Measurements from ENCODE around the gene GAS7. TPM values are rescaled to one million over a fixed set of nuclear protein-coding genes. Genes with fewer than 3 reads are reported as not detected.
"Not testable (repeated sequence)": the region's sequence is repeated elsewhere in the genome, so short reads cannot be mapped to it uniquely, and the experiment has no call there.

Gene GAS7
- polyA plus RNA-seq, 3 donors, result 13.7 to 16.6 (median 16.1) TPM

DNA sequence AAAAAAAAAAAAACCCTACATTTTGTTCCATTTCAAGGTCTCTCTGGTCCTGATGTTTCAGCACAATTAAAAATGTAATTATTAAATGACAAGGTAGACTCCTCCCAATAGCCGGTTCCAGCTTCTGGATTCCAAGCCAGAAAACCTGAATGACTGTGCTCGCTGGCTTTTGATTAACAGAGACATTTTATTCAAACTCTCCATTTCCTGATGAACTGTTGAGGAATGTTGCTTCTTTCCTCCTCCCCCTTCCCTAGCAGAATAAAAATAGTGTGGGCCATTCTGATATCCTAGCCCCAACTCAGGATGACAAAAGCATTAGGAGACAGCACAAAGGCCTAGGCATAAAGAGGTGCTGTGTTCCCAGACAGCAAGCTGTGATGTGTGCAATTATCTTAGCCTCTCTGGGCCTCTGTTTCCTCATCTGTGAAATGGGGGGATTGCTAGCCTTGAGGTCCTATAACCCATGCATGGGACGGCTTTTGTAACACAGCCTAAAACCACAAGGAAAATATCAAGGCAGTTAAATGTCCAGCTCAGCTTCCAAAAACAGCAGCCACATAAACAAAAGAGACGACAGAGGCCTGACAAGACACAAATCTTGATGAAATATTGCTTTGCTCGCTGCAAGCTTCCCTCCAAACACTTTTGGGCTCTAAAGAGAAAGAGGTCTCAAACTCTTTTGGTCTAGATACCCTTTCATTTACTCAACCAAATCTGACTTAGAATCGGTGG, 166.1 kb downstream of the GAS7 start:
- no peak for DNase-seq (ENCODE audit: low read depth in 3 of 3, low spot score in 2 of 3)

DNA sequence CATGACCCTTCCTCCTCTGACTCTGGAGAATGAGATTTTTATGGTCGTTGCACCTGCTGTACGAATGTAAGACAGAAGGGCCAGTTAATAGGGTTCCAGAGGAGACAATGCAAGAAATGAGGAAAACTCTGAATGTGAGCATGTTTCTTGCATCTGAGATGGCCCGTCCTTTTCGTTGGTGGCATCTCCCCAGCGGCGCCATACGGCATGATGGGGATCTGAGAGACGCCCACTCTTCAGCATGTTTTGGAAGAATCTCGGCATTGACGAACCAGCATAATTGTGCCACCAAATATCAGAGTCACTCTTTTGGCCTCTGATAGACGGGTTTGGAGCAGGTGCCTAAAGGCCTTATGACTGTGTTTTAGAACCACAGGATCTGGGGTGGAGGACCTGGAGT, 166.8 kb downstream of the GAS7 start:
- DNase-seq (ENCODE audit: low read depth in 3 of 3, low spot score in 2 of 3), result no peak

DNA sequence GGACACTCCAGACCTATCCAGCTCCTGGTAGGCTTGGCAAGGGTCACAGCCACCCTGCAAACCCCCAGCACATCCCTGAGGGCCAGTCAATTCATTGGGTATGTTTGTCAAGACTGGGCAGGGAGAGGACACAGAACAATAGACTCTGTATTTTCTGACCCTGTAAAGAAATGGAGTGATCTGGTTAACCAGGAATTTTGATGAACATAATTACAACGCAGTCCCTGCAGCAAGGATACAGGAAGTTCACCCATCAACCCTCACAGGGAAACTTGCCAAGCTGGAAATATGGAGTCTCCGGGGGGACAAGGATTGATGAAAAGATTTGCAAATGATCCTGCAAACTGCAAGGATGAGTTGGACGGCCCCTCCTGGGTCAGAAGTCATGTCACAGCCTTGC, 167.3 kb downstream of the GAS7 start:
- no peak for DNase-seq (ENCODE audit: low read depth in 3 of 3, low spot score in 2 of 3)

DNA sequence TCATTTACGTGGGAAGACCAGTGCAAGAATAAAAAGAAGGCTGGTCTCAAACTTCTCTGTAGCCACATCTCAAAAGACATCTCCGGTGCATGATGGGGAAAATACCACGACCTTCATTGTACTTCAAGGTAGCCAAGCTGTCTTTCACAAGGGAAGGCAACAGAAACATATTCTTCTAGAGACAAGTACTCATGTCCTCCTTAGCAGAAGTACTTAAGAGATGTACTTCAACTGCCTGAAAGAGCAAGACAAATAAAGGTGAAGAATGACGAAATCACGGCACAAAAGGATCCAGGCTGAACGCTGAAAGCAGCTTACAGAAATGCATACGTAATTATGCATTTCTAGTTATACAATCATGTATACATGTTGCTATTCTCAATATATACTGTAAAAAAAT, 169.3 kb downstream of the GAS7 start:
- DNase-seq (ENCODE audit: low read depth in 3 of 3, low spot score in 2 of 3), result no peak

DNA sequence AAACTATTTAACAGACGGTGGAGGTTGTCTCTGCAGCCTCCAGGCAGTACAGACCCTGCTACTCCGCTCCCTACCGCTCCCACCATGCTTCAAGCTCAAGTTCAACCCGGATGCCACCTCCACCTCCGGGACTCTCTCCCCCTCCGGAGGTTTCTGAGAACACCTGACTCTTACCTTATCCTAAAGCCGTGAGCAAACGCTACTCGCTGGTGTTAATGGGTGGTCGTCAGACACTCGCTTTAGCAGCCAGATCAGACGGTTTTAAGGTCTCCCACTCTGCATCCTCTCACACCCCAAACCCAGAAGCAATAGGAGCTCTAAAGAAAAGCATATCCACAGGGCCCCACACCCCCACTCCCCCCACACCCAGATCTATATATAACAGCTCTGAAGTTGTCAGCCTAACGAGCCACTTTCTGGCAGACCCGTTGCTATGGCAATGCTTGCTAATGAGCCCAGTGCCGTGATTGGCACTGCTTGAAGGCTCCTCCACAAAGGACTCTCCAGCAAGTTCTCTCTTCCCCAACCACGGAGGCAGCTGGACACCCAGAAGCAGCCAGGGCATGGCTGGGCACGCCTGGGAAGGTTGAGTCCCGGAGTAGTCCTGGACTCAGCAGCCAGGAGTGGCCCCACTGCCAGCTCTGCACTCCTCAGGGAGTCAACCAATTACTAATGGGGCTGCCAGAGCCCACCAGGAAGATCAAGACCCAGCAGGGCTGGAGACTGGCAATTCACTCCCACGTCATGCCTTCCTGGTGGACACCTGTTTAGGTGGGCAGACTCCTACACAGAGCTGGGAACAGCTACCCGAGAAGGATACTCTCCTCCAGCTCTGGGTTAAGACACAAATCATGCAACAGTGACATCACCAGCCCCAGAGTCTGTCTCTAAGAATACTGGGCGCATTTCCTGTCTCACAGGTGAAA, 172.2 kb downstream of the GAS7 start:
- DNase-seq (ENCODE audit: low read depth in 3 of 3, low spot score in 2 of 3), result peak in 1 of 3 donors; percentile 47

DNA sequence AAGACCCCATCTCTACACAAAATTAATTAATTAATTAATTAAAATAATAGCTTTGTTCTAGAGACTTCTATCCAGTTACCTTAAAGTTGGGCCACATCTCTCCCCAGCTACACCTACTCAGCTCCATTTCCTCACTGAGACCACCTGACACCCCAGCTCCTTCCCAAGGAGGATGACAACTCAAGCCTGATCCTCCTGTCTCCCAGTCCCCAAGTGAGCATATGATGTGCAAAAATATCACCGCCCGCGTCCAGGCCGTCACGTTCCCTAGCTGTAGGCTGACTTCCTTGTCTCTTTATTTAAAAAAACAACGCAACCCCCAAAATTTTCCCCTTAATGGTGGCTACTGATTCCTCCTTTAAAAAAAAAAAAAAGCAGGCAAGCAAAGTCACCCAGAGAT, 173.2 kb downstream of the GAS7 start:
- DNase-seq (ENCODE audit: low read depth in 3 of 3, low spot score in 2 of 3), result no peak

DNA sequence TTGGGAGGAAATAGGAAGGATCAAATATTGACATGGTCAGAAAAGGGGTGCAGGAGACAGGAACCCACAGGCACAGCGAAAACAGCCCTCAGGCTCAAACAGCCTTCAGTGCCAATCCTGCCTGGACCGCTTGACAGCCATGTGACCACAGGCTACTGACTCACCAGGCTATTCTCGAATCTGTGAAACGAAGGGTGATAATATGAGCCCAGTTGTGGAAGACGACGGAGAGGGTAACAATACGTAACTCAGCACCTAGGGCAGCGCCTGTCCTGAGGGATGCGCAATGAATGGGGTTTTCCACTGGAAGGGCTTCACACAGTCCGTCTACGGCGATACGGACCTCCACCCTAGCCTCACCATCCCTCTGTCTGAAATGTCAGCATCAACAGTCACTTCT, 176.0 kb downstream of the GAS7 start:
- no peak for DNase-seq (ENCODE audit: low read depth in 3 of 3, low spot score in 2 of 3)

DNA sequence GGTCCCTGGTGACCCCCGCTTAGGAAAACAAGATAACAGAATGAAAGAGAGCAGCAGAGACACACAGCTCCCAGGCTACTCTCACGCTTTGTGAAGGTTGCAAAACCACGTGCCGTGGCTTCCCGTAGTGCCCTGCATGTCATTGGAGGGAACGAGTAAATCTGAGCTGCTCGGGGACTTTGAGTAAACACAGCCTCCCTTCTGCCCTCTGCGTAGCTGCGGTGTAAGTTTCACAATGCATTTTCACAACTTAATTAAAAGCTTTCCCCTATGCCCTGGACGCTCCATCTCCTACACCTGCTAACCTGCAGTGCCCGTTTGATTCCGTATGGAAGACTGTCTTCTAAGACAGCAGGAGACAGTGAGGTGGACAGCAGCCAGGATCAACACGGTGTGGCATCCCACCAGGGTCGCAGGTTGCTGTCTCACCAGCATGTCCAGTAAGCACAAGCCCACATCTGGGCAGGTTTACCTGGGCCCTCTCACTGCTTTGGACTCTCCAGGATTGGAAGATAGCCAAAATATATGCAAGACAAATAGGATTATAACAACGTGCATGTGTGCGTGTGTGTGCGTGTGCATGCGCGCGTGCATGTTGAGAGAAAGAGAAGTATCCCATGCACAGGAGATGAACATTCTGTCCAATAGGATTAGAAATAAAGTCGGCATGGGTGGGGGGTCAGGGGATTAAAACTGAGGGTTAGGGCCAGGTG, 177.0 kb downstream of the GAS7 start:
- peak in 2 of 3 donors; percentile 63 to 68 for DNase-seq (ENCODE audit: low read depth in 3 of 3, low spot score in 2 of 3)

DNA sequence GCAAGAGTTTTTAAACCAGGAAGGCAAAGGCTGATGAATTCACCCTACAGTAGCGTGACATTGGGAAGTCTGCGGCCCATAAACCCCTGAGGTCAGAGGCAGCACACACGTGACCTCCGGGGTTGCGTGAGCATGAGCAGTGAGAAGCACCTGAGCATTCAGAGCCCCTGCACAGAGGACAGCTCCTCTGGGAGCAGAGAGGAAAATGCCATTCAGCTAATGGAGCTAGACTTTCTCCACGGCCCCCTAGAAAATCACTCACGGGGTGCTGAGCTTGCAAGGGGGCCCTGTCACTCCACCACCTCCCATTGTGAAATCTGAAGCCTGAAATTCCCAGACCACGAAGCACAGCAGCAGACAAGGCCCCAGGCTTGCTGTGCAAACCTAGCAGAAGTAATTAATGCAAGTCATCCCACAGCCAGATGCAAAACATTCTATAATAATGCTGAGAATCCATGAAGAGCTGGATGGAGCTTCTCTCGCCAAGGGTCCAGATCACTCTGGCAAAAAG, 178.4 kb downstream of the GAS7 start:
- DNase-seq (ENCODE audit: low read depth in 3 of 3, low spot score in 2 of 3), result peak in 1 of 3 donors; percentile 35

DNA sequence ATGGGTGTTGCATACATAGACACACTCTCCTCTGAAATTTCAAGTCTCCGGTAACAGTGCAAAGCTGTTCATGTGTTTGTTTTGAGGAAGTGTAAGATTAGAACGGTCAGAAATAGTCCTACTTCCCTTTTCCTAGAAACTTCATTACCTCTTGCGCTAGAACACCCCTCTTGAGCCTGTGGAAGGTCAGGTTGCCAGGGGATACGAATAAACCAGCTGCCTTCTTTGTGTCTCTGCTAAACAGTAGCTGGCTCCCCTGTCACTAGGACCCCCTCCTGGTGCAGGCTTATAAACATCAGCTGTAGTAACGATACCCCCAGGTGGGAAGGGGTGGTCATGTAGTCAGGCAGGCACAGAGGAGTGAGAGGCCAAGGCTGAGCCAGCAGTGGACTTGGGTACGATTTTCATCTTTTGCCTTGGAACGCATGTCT, 179.9 kb downstream of the GAS7 start:
- no peak for DNase-seq (ENCODE audit: low read depth in 3 of 3, low spot score in 2 of 3)

DNA sequence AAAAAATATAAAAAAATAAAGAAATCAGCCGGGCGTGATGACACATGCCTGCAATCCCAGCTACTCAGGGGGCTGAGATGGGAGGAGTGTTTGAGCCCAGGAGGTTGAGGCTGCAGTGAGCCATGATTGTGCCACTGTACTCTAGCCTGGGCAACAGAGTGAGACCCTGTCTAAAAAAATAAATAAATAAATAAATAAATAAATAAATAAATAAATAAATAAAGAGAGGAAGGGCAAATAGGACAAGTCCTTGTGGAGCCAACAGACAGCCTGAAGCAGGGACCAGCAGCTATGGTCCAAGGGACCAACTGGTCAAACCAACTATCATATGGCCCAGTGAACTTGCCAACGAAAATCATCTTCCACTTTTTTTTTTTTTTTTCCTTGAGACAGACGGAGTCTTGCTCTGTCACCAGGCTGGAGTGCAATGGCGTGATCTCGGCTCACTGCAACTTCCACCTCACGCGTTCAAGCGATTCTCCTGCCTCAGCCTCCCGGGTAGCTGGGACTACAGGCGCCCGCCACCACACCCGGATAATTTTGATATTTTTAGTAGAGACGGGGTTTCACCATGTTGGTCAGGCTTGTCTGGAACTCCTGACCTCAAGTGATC, 181.3 kb downstream of the GAS7 start:
- DNase-seq (ENCODE audit: low read depth in 3 of 3, low spot score in 2 of 3), result not testable (repeated sequence)

DNA sequence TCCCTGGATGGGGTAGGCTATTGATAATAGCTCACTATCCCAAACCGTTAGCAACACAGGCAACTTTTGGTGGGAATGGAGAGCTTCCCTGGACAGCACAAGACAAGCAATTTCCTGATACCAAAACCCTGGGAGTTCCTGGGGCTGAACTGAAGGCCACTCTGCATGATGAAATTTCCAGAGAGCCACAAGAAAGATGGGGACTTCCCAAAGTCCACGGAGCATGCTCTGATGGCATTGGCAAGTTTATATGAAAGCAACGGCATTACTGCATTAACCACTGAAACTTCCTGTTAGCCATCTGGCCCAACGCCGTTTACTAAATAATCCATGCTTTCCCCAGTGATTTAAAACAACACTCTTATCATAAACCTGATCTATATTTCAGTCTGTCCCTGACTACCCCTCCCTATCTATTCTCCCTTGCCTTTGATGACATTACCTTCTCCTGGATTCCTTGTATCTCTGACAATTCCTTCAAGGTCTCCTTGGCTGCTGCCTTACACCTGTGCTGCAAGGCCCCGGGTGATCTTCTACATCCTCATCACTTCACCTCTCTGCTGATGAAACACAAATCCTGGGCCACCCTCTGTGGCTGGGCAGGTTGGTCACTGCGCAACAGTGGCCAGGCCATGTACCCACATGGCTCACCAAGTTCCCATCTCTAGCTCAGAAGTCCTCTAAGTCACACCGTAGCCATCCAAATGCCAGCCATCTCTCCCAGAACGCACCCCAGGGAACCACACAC, 184.9 kb downstream of the GAS7 start:
- DNase-seq (ENCODE audit: low read depth in 3 of 3, low spot score in 2 of 3), result no peak

DNA sequence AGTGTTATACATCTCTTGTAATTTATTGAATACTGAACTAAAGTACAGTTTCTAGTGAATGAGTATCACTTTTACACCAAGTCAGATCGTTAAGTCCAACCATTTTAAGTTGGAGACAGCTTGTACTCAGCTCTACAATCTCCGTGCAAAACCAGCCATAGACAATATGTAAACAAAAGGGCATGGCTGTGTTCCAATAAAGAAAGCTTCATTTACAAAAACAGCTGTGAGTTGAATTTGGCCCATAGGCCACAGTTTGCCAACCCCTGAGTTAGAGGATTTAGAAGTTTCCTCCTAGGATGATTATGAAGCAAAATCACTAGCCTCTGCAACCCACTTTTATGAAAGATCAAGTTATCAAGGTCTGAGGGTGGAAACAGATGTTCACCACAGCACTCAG, 187.7 kb downstream of the GAS7 start:
- no peak for DNase-seq (ENCODE audit: low read depth in 3 of 3, low spot score in 2 of 3)

DNA sequence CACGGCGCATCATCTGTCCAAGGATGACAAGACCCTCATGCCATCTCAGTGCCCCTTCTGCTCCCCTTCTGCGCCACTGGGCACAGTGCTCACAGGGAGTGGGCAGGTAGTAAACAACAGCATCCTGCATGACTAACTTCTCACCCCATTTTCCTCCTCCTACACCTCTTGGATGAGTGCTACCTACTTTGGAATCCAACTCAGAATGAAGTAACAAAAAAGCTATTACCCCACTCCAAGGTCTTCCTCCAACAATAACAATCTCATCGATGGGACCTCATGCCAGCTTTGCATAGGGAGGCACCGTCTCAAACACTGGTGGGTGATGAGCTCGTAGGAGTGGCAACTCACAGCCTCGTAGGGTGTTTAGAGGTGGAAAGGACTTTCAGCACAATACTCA, 194.7 kb downstream of the GAS7 start:
- no peak for DNase-seq (ENCODE audit: low read depth in 3 of 3, low spot score in 2 of 3)

DNA sequence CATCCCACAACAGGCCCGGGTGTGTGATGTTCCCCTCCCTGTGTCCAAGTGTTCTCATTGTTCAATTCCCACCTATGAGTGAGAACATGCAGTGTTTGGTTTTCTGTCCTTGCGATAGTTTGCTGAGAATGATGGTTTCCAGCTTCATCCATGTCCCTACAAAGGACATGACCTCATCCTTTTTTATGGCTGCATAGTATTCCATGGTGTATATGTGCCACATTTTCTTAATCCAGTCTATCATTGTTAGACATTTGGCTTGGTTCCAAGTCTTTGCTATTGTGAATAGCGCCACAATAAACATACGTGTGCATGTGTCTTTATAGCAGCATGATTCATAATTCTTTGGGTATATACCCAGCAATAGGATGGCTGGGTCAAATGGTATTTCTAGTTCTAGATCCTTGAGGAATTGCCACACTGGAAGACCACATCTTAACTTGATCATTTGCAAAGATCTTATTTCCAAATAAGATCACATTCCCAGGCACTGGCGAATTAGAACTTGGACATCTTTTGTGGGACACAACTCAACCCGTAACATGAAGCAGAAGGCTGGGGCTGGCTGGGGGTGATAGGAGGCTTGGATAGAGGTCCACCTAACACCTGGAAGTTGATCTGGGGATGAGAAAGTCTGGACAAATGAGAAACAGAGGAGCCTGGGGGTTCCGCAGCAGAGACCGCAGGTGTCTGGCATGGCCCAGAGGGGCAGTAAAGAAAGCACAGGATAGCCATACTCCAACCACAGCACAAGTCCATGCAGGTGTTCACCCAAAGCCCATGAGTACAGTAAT, 195.6 kb downstream of the GAS7 start:
- DNase-seq (ENCODE audit: low read depth in 3 of 3, low spot score in 2 of 3), result not testable (repeated sequence)

DNA sequence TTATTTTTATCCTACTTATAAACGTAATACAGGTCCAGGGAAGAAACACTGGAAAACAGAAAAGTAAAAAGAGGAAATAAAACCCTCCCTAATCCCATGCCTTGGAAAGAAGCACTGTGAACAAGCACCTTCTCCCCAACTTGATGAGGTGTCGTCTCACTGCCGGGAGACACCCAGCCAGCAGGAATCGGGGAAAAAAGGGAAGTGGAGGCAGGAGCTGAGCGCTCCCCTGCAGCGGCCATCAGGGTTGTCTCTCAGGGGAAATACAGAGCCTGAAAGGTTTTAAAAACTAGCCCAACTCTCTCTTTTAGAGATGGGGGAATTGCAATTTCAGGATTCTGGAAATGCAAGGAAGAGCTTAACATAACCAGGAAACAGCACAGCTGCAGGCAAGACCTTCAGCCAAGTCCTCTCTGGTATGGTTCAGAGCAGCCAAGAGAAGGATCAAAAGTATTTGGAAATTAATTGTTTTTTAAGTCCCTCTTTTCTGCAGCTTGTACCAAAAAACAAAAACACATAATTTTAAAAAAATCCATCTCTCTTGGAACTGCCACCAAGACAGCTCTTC, 197.0 kb downstream of the GAS7 start:
- DNase-seq (ENCODE audit: low read depth in 3 of 3, low spot score in 2 of 3), result no peak

DNA sequence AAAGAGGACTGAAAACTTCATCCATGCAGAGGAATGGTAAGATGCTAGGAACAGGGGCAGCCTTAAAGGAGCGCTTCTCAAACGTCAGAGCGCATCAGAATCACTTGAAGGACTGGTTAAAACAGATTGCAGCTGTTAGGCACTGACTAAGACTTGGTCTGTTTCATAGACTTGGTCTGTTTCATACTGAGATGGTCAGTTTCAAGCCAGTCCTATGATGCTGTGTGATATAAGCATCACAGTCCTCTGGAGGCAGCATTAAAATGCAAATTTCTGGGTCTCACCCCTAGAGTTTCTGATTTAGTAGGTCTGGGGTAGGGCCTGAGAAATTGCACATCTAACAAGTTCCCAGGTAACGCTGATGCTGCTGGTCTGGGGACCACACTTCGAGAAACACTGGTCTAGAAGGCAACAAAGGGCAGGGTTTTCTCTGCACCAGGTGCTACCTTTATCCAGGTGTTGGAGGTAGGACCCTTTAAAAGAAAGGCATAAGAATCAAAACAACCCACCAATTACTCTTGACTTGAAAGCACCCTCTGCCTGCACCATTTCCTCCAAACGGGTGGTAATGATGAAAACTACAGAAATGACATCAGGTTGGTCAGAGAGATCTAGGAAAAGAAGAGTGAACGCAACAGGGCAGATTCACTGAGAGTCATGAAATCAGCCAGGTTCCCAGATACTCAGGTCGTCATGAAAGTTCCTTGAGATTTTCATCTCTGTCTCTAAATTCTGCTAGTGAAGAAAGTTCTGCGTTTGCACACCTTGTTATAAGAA, 198.3 kb downstream of the GAS7 start:
- DNase-seq (ENCODE audit: low read depth in 3 of 3, low spot score in 2 of 3), result no peak

DNA sequence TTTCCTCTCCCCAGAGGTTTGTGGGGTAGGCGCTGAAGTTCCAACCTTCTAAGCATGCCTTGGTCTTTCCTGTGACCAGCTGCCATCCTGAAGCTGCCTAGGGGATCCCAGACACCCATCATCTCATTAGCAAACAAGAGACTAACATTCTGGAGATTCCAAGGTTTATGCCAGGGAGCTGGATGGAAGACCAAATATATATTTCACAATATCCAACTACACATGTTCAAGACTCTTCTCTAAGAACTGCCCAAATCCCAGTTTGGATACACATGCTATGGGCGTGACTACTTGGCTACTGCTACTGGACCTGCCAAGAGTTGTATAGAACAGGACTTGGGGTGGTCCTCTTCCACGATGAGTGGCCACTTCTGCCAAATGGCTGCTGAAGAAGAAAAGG, 200.3 kb downstream of the GAS7 start:
- no peak for DNase-seq (ENCODE audit: low read depth in 3 of 3, low spot score in 2 of 3)

Measured in right renal cortex interstitium (tissue), 3 donors.